GM23338 (cell line): ENCODE results near the gene OR6B3. TPM values are rescaled to one million over a fixed set of nuclear protein-coding genes. Genes with fewer than 3 reads are reported as not detected.

Source experiments
- ATAC-seq: fragments of 200-7000 bp; cut with Tn5 transposase; 3 replicates; pipeline ENCODE4 v1.9.1; 2020
- DNase-seq: peaks from one replicate; pipeline ENCODE4 v3.0.0-alpha.2; 2015; ENCODE audit warnings: low spot score
- H2AFZ ChIP-seq: fragments of 200-600 bp; sonication (generic); 2 replicates; pipeline ENCODE4 v1.8.0; 2016; ENCODE audit warnings: antibody characterized with exemption, mild to moderate bottlenecking, moderate library complexity
- H3F3A ChIP-seq: fragments of 200-600 bp; sonication (generic); replicated peaks from 2 replicates; pipeline ENCODE4 v1.8.0; 2017; ENCODE audit warnings: antibody characterized with exemption, mixed run types, low read depth
- H3K27ac ChIP-seq: fragments of 200-600 bp; sonication (generic); 2 replicates; pipeline ENCODE4 v1.6.1; 2016; ENCODE audit warnings: low read depth
- H3K27me3 ChIP-seq: fragments of 200-600 bp; sonication (generic); 2 replicates; pipeline ENCODE4 v1.8.0; 2016; ENCODE audit warnings: mild to moderate bottlenecking, mixed run types, moderate library complexity; ENCODE audit not compliant: insufficient read depth
- H3K36me3 ChIP-seq: fragments of 200-600 bp; sonication (generic); 2 replicates; pipeline ENCODE4 v1.8.0; 2016; ENCODE audit warnings: mild to moderate bottlenecking; ENCODE audit not compliant: insufficient read depth
- H3K4me1 ChIP-seq: fragments of 200-600 bp; sonication (generic); 2 replicates; pipeline ENCODE4 v1.8.0; 2016; ENCODE audit warnings: mild to moderate bottlenecking, moderate library complexity; ENCODE audit not compliant: insufficient read depth
- H3K4me2 ChIP-seq: fragments of 200-600 bp; sonication (generic); 2 replicates; pipeline ENCODE4 v1.7.1; 2017; ENCODE audit warnings: mixed run types
- H3K4me3 ChIP-seq: fragments of 200-600 bp; sonication (generic); 2 replicates; pipeline ENCODE4 v1.6.1; 2016; ENCODE audit warnings: mixed run types
- H3K79me2 ChIP-seq: fragments of 200-600 bp; sonication (generic); replicated peaks from 2 replicates; pipeline ENCODE4 v1.8.0; 2017; ENCODE audit warnings: mild to moderate bottlenecking; ENCODE audit not compliant: insufficient read depth
- H3K9me2 ChIP-seq: fragments of 200-600 bp; sonication (generic); 2 replicates; pipeline ENCODE4 v1.8.0; 2017; ENCODE audit not compliant: insufficient read depth
- H4K20me1 ChIP-seq: fragments of 200-600 bp; sonication (generic); replicated peaks from 2 replicates; pipeline ENCODE4 v1.8.0; 2017; ENCODE audit warnings: mild to moderate bottlenecking; ENCODE audit not compliant: insufficient read depth
- H3K27ac Mint-ChIP-seq: 2 replicates; pipeline ENCODE4 v1.8.0; 2020; ENCODE audit warnings: inconsistent platforms, mild to moderate bottlenecking, moderate library complexity, mixed read lengths
- H3K27me3 Mint-ChIP-seq: 3 replicates; pipeline ENCODE4 v1.8.0; 2022; ENCODE audit warnings: low read depth, mild to moderate bottlenecking, moderate library complexity, mixed read lengths, inconsistent platforms; ENCODE audit not compliant: insufficient read depth, poor library complexity
- H3K36me3 Mint-ChIP-seq: 3 replicates; pipeline ENCODE4 v1.8.0; 2021; ENCODE audit warnings: low read depth, mild to moderate bottlenecking, inconsistent platforms, moderate library complexity, mixed read lengths
- H3K4me1 Mint-ChIP-seq: 3 replicates; pipeline ENCODE4 v1.8.0; 2020; ENCODE audit warnings: mild to moderate bottlenecking, inconsistent platforms, mixed read lengths
- H3K4me3 Mint-ChIP-seq: 3 replicates; pipeline ENCODE4 v1.8.0; 2021; ENCODE audit warnings: moderate library complexity, mild to moderate bottlenecking, inconsistent platforms, mixed read lengths
- H3K9me3 Mint-ChIP-seq: 3 replicates; pipeline ENCODE4 v1.8.0; 2020; ENCODE audit warnings: moderate library complexity, mild to moderate bottlenecking, inconsistent platforms, mixed read lengths
- CREB1 ChIP-seq: fragments of 250-450 bp; sonication (Bioruptor Pico); IDR thresholded peaks from 2 replicates; pipeline ENCODE4 v1.5.0; 2020; ENCODE audit warnings: low read depth, mild to moderate bottlenecking, moderate library complexity
- CTCF ChIP-seq, 2 experiments: fragments of 200-600 bp in 1 of 2; sonication (generic) in 1 of 2; conservative IDR thresholded peaks; 2 replicates each; pipeline versions ENCODE4 v1.5.1 to v1.6.1; 2016 to 2017; ENCODE audit warnings: antibody characterized with exemption in 2 of 2, low read depth in 2 of 2, mild to moderate bottlenecking in 2 of 2, moderate library complexity in 1 of 2
- ETS1 ChIP-seq: IDR thresholded peaks from 2 replicates; pipeline ENCODE4 v1.6.1; 2016; ENCODE audit warnings: antibody characterized with exemption
- EZH2 ChIP-seq: fragments of 200-600 bp; sonication (generic); IDR thresholded peaks from one replicate; pipeline ENCODE4 v1.8.0; 2017; ENCODE audit warnings: antibody characterized with exemption, mild to moderate bottlenecking, low read depth; ENCODE audit not compliant: unreplicated experiment
- EZH2phosphoT487 ChIP-seq: fragments of 200-600 bp; sonication (generic); IDR thresholded peaks from one replicate; pipeline ENCODE4 v1.8.1; 2018; ENCODE audit warnings: antibody characterized with exemption; ENCODE audit not compliant: unreplicated experiment
- JUNB ChIP-seq: IDR thresholded peaks from one replicate; pipeline ENCODE4 v1.6.1; 2016; ENCODE audit warnings: antibody characterized with exemption; ENCODE audit not compliant: unreplicated experiment
- NANOG ChIP-seq: IDR thresholded peaks from 2 replicates; pipeline ENCODE4 v1.6.1; 2016; ENCODE audit warnings: antibody characterized with exemption, borderline replicate concordance
- POLR2AphosphoS5 ChIP-seq: IDR thresholded peaks from 2 replicates; pipeline ENCODE4 v1.6.1; 2016; ENCODE audit warnings: antibody characterized with exemption, low read depth
- REST ChIP-seq: IDR thresholded peaks from one replicate; pipeline ENCODE4 v1.6.1; 2018; ENCODE audit warnings: antibody characterized with exemption; ENCODE audit not compliant: unreplicated experiment
- STAT1 ChIP-seq: IDR thresholded peaks from one replicate; pipeline ENCODE4 v1.6.1; 2016; ENCODE audit warnings: antibody characterized with exemption; ENCODE audit not compliant: unreplicated experiment
- ZNF114 ChIP-seq: fragments of 250-450 bp; sonication (Bioruptor Pico); IDR thresholded peaks from 2 replicates; pipeline ENCODE4 v1.5.0; 2020; ENCODE audit warnings: mild to moderate bottlenecking, moderate library complexity
- ZNF331 ChIP-seq: fragments of 250-450 bp; sonication (Bioruptor Pico); IDR thresholded peaks from 2 replicates; pipeline ENCODE4 v1.5.0; 2020; ENCODE audit warnings: low read depth, mild to moderate bottlenecking, moderate library complexity
- ZNF462 ChIP-seq: fragments of 250-450 bp; sonication (Bioruptor Pico); IDR thresholded peaks from 2 replicates; pipeline ENCODE4 v1.5.0; 2020; ENCODE audit warnings: mild to moderate bottlenecking, moderate library complexity
- polyA plus RNA-seq: library from polyadenylated mRNA; unstranded; fragments of >200 nt; fragmentation: Nextera tagmentation; extraction: Ambion mirVana; gene quantifications from 2 replicates; pipeline ENCODE4 v1.2.1, GENCODE V29; 2016
- total RNA-seq: library from RNA; depleted of rRNA; stranded (reverse); fragments of >200 nt; shearing (Covaris generic); gene quantifications from 2 replicates; pipeline ENCODE4 v1.2.3, GENCODE V29; 2014

Gene OR6B3
- total and polyA plus RNA-seq, 2 experiments from 2014 or later = not detected

GRCh38 chr2:240037358-240037757 lies 16.0 kb downstream of the OR6B3 start (continued):
- TF ChIP-seq EZH2 = no peak
- TF ChIP-seq STAT1 = no peak
- TF ChIP-seq ZNF114 (CRISPR knock-in tag) = no peak
- no peak for TF ChIP-seq CREB1 (CRISPR knock-in tag)
- no peak for TF ChIP-seq NANOG
- TF ChIP-seq ETS1 = no peak

- H3K4me1 Mint-ChIP-seq = peaks cover 5% of the 10 kb centered on the region; the same call in 1 of the 3 replicates
- no peak overlapping the region for H2AFZ ChIP-seq
- H3K27ac Mint-ChIP-seq = peak overlapping the region; percentile 36; the same call in 1 of the 2 replicates
- H3K4me3 Mint-ChIP-seq = no peak overlapping the region
- peaks cover 5% of the 10 kb centered on the region for H3K27me3 Mint-ChIP-seq
- H3K27me3 ChIP-seq = peaks cover 10% of the 10 kb centered on the region; the same call in 1 of the 2 replicates
- no peak overlapping the region for H3K27ac ChIP-seq
- no peak overlapping the region for H3K4me3 ChIP-seq
- no peak overlapping the region for H3K4me2 ChIP-seq
- H3K4me1 ChIP-seq = no peaks in the 10 kb centered on the region; the same call in 1 of the 2 replicates
- peak; percentile 70 for ATAC-seq
- no peaks in the 10 kb centered on the region for H3K9me3 Mint-ChIP-seq
- H3K79me2 ChIP-seq = no peaks in the 10 kb centered on the region
- no peaks in the 10 kb centered on the region for H4K20me1 ChIP-seq
- no peaks in the 10 kb centered on the region for H3K36me3 ChIP-seq
- no peaks in the 10 kb centered on the region for H3K9me2 ChIP-seq
- H3K36me3 Mint-ChIP-seq = no peaks in the 10 kb centered on the region
- DNase-seq = peak; percentile 57
- H3F3A ChIP-seq = no peaks in the 10 kb centered on the region
- no peak for TF ChIP-seq EZH2
- TF ChIP-seq ZNF462 (CRISPR knock-in tag) = no peak
- TF ChIP-seq POLR2AphosphoS5 = no peak
- no peak for TF ChIP-seq REST
- no peak for TF ChIP-seq EZH2phosphoT487
- TF ChIP-seq ZNF331 (CRISPR knock-in tag) = no peak
- TF ChIP-seq CTCF (conservative IDR thresholded peaks at IDR 0.05; ENCODE audit: low read depth in 2 of 2) = no peak
- no peak for TF ChIP-seq STAT1
- no peak for TF ChIP-seq JUNB
Measured at GRCh38 chr2:240033330-240033678, 20.0 kb downstream of the OR6B3 start.
